Measurements from ENCODE around the gene GAS1. TPM values are rescaled to one million over a fixed set of nuclear protein-coding genes. Genes with fewer than 3 reads are reported as not detected.

GAS1 gene
- total RNA-seq, result 10 to 100 TPM; 26.1 to 73.9 TPM
- polyA plus RNA-seq (ENCODE audit: insufficient read length in 2 of 2), result 10 to 100 TPM in 1 of 2 donors, 1 to 10 TPM in 1; 8.8 to 19.4 TPM
- long read RNA-seq, donor 1, transcript GAS1-201 (1 exons, 2,827 nt), result major isoform, 30 of 30 reads
- long read RNA-seq, donor 1, partial matches to known transcripts, result 0 of 30 reads
- long read RNA-seq, donor 1, other reads (novel, unspliced or antisense), result 0 of 30 reads
- long read RNA-seq, donor 2, transcript GAS1-201 (1 exons, 2,827 nt), result major isoform, 9 of 9 reads
- long read RNA-seq, donor 2, partial matches to known transcripts, result 0 of 9 reads
- long read RNA-seq, donor 2, other reads (novel, unspliced or antisense), result 0 of 9 reads
- long read RNA-seq, donor 3, transcript GAS1-201 (1 exons, 2,827 nt), result major isoform, 7 of 7 reads
- long read RNA-seq, donor 3, partial matches to known transcripts, result 0 of 7 reads
- long read RNA-seq, donor 3, other reads (novel, unspliced or antisense), result 0 of 7 reads
- long read RNA-seq, donor 4, transcript GAS1-201 (1 exons, 2,827 nt), result major isoform, 35 of 35 reads
- long read RNA-seq, donor 4, partial matches to known transcripts, result 0 of 35 reads
- long read RNA-seq, donor 4, other reads (novel, unspliced or antisense), result 0 of 35 reads

- Histone ChIP-seq H3K4me3 (ENCODE audit: low read depth, low read length) (peak within 1 kb of the TSS; percentile 72), H3K36me3 (ENCODE audit: control insufficient read depth, insufficient read depth, low read length) (no peaks in the 10 kb centered on the region), H3K27ac (ENCODE audit: low read depth, low read length) (peak within 1 kb of the TSS; percentile 96), H3K4me1 (ENCODE audit: control insufficient read depth, insufficient read depth, low read length) (peaks cover 17% of the 10 kb centered on the region), H3K9me3 (ENCODE audit: control insufficient read depth, insufficient read depth, low read length) (peaks cover 2% of the 10 kb centered on the region), H3K27me3 (ENCODE audit: control insufficient read depth, insufficient read depth, low read length) (peaks cover 5% of the 10 kb centered on the region)
- peak; percentile 82 to 98 (median 86) for DNase-seq (ENCODE audit: low read depth in 4 of 6, low spot score in 6 of 6)
- WGBS (ENCODE audit: insufficient coverage), result under 1% methylated on average over 71 of the region's 89 CpGs
Observed at GRCh38 chr9:86947146-86948073, at the start of gene GAS1. Gene GAS1 (minus strand): TSS chr9:86947506. CDS start chr9:86946779, 727 bp downstream.

- WGBS (ENCODE audit: insufficient coverage), result no CpG with 5 or more reads among the region's 1 CpG
- Histone ChIP-seq H3K4me3 (ENCODE audit: low read depth, low read length) (no peak overlapping the region), H3K9me3 (ENCODE audit: control insufficient read depth, insufficient read depth, low read length) (no peaks in the 10 kb centered on the region), H3K36me3 (ENCODE audit: control insufficient read depth, insufficient read depth, low read length) (no peaks in the 10 kb centered on the region), H3K27ac (ENCODE audit: low read depth, low read length) (no peak overlapping the region), H3K27me3 (ENCODE audit: control insufficient read depth, insufficient read depth, low read length) (no peaks in the 10 kb centered on the region), H3K4me1 (ENCODE audit: control insufficient read depth, insufficient read depth, low read length) (no peaks in the 10 kb centered on the region)
- DNase-seq (ENCODE audit: low read depth in 4 of 6, low spot score in 6 of 6), result no peak
Observed at GRCh38 chr9:86994231-86994630, 46.9 kb upstream of the GAS1 start.

- no peak for DNase-seq (ENCODE audit: low read depth in 4 of 6, low spot score in 6 of 6)
- Histone ChIP-seq H3K4me3 (ENCODE audit: low read depth, low read length) (no peak overlapping the region), H3K9me3 (ENCODE audit: control insufficient read depth, insufficient read depth, low read length) (no peaks in the 10 kb centered on the region)
Observed at GRCh38 chr9:86993830-86994229, 46.5 kb upstream of the GAS1 start.

GRCh38 chr9:86991077-86991476, 43.8 kb upstream of the GAS1 start:
- 100% methylated on average over 2 of the region's 4 CpGs for WGBS (ENCODE audit: insufficient coverage)
- no peak for DNase-seq (ENCODE audit: low read depth in 4 of 6, low spot score in 6 of 6)
- Histone ChIP-seq H3K9me3 (ENCODE audit: control insufficient read depth, insufficient read depth, low read length) (no peaks in the 10 kb centered on the region), H3K4me1 (ENCODE audit: control insufficient read depth, insufficient read depth, low read length) (no peaks in the 10 kb centered on the region), H3K27ac (ENCODE audit: low read depth, low read length) (no peak overlapping the region), H3K4me3 (ENCODE audit: low read depth, low read length) (no peak overlapping the region), H3K27me3 (ENCODE audit: control insufficient read depth, insufficient read depth, low read length) (no peaks in the 10 kb centered on the region), H3K36me3 (ENCODE audit: control insufficient read depth, insufficient read depth, low read length) (no peaks in the 10 kb centered on the region)

More at GRCh38 chr9:86993830-86994229, 46.5 kb upstream of the GAS1 start:
- Histone ChIP-seq H3K27me3 (ENCODE audit: control insufficient read depth, insufficient read depth, low read length) (no peaks in the 10 kb centered on the region), H3K4me1 (ENCODE audit: control insufficient read depth, insufficient read depth, low read length) (no peaks in the 10 kb centered on the region), H3K36me3 (ENCODE audit: control insufficient read depth, insufficient read depth, low read length) (no peaks in the 10 kb centered on the region), H3K27ac (ENCODE audit: low read depth, low read length) (no peak overlapping the region)

GRCh38 chr9:86990290-86990689, 43.0 kb upstream of the GAS1 start:
- no CpG with 5 or more reads among the region's 2 CpGs for WGBS (ENCODE audit: insufficient coverage)
- H3K4me1 ChIP-seq (ENCODE audit: control insufficient read depth, insufficient read depth, low read length), result no peaks in the 10 kb centered on the region
- no peaks in the 10 kb centered on the region for H3K9me3 ChIP-seq (ENCODE audit: control insufficient read depth, insufficient read depth, low read length)
- DNase-seq (ENCODE audit: low read depth in 4 of 6, low spot score in 6 of 6), result no peak
- no peak overlapping the region for H3K27ac ChIP-seq (ENCODE audit: low read depth, low read length)
- H3K4me3 ChIP-seq (ENCODE audit: low read depth, low read length), result no peak overlapping the region
- H3K36me3 ChIP-seq (ENCODE audit: control insufficient read depth, insufficient read depth, low read length), result no peaks in the 10 kb centered on the region
- H3K27me3 ChIP-seq (ENCODE audit: control insufficient read depth, insufficient read depth, low read length), result no peaks in the 10 kb centered on the region

GRCh38 chr9:86987900-86988299, 40.6 kb upstream of the GAS1 start:
- WGBS (ENCODE audit: insufficient coverage), result 100% methylated on average over 1 of the region's 2 CpGs
- no peak overlapping the region for H3K27ac ChIP-seq (ENCODE audit: low read depth, low read length)
- H3K27me3 ChIP-seq (ENCODE audit: control insufficient read depth, insufficient read depth, low read length), result no peaks in the 10 kb centered on the region
- no peaks in the 10 kb centered on the region for H3K36me3 ChIP-seq (ENCODE audit: control insufficient read depth, insufficient read depth, low read length)
- no peaks in the 10 kb centered on the region for H3K4me1 ChIP-seq (ENCODE audit: control insufficient read depth, insufficient read depth, low read length)
- no peak overlapping the region for H3K4me3 ChIP-seq (ENCODE audit: low read depth, low read length)
- DNase-seq (ENCODE audit: low read depth in 4 of 6, low spot score in 6 of 6), result no peak
- no peaks in the 10 kb centered on the region for H3K9me3 ChIP-seq (ENCODE audit: control insufficient read depth, insufficient read depth, low read length)

- H3K27ac ChIP-seq (ENCODE audit: low read depth, low read length), result no peak overlapping the region
- no peaks in the 10 kb centered on the region for H3K9me3 ChIP-seq (ENCODE audit: control insufficient read depth, insufficient read depth, low read length)
- no peaks in the 10 kb centered on the region for H3K36me3 ChIP-seq (ENCODE audit: control insufficient read depth, insufficient read depth, low read length)
- WGBS (ENCODE audit: insufficient coverage), result no CpG with 5 or more reads among the region's 2 CpGs
- H3K4me1 ChIP-seq (ENCODE audit: control insufficient read depth, insufficient read depth, low read length), result no peaks in the 10 kb centered on the region
- H3K27me3 ChIP-seq (ENCODE audit: control insufficient read depth, insufficient read depth, low read length), result no peaks in the 10 kb centered on the region
- H3K4me3 ChIP-seq (ENCODE audit: low read depth, low read length), result no peak overlapping the region
- peak in 1 of 6 donors; percentile 53 for DNase-seq (ENCODE audit: low read depth in 4 of 6, low spot score in 6 of 6)
Observed at GRCh38 chr9:86985132-86985647, 37.9 kb upstream of the GAS1 start.

GRCh38 chr9:86983620-86984259, 36.4 kb upstream of the GAS1 start:
- no peaks in the 10 kb centered on the region for H3K4me1 ChIP-seq (ENCODE audit: control insufficient read depth, insufficient read depth, low read length)
- no peak overlapping the region for H3K27ac ChIP-seq (ENCODE audit: low read depth, low read length)
- peak in 2 of 6 donors; percentile 25 to 37 for DNase-seq (ENCODE audit: low read depth in 4 of 6, low spot score in 6 of 6)
- WGBS (ENCODE audit: insufficient coverage), result 46% methylated on average over 6 of the region's 11 CpGs
- H3K36me3 ChIP-seq (ENCODE audit: control insufficient read depth, insufficient read depth, low read length), result no peaks in the 10 kb centered on the region
- no peaks in the 10 kb centered on the region for H3K9me3 ChIP-seq (ENCODE audit: control insufficient read depth, insufficient read depth, low read length)
- H3K27me3 ChIP-seq (ENCODE audit: control insufficient read depth, insufficient read depth, low read length), result no peaks in the 10 kb centered on the region
- no peak overlapping the region for H3K4me3 ChIP-seq (ENCODE audit: low read depth, low read length)

- 75% methylated on average over 2 of the region's 4 CpGs for WGBS (ENCODE audit: insufficient coverage)
- no peaks in the 10 kb centered on the region for H3K36me3 ChIP-seq (ENCODE audit: control insufficient read depth, insufficient read depth, low read length)
- no peaks in the 10 kb centered on the region for H3K9me3 ChIP-seq (ENCODE audit: control insufficient read depth, insufficient read depth, low read length)
- DNase-seq (ENCODE audit: low read depth in 4 of 6, low spot score in 6 of 6), result peak in 1 of 6 donors; percentile 6
- no peak overlapping the region for H3K27ac ChIP-seq (ENCODE audit: low read depth, low read length)
- H3K4me3 ChIP-seq (ENCODE audit: low read depth, low read length), result no peak overlapping the region
- H3K4me1 ChIP-seq (ENCODE audit: control insufficient read depth, insufficient read depth, low read length), result no peaks in the 10 kb centered on the region
- no peaks in the 10 kb centered on the region for H3K27me3 ChIP-seq (ENCODE audit: control insufficient read depth, insufficient read depth, low read length)
Observed at GRCh38 chr9:86983249-86983619, 35.9 kb upstream of the GAS1 start.
